K562 treated with DMSO at 1 percent for 4 hours (cell line): Measurements from ENCODE around the gene MYG1. TPM values are rescaled to one million over a fixed set of nuclear protein-coding genes. Genes with fewer than 3 reads are reported as not detected.

Experiments
- total RNA-seq: library from RNA; unstranded; fragments of 300-600 nt; gene quantifications from 2 replicates; pipeline ENCODE4 v1.2.3, GENCODE V29; 2022; ENCODE audit not compliant: insufficient read depth

The MYG1 gene
- 13.3 and 24.0 TPM in 2 replicates for total RNA-seq

GRCh38 chr12:53299454-53300180, at the start of gene MYG1:
Gene MYG1 (plus strand): TSS chr12:53299695. CDS start chr12:53299738, 43 bp downstream.

GRCh38 chr12:53267999-53268629, 31.4 kb upstream of the MYG1 start, which contains the start of gene ESPL1:
Gene ESPL1 (plus strand): TSS chr12:53268299. CDS start chr12:53268767, 468 bp downstream.

GRCh38 chr12:53295070-53295890, 4.2 kb upstream of the MYG1 start, which contains the start of gene PFDN5:
Gene PFDN5 (plus strand): TSS chr12:53295542. CDS start chr12:53295568, 26 bp downstream.

GRCh38 chr12:53336181-53336681, 36.7 kb downstream of the MYG1 start, which contains the start of gene SP7:
Gene SP7 (minus strand): TSS chr12:53336354. CDS start chr12:53335646, 708 bp downstream.

Other genes starting within 250 kb of the MYG1 start
- gene TNS2, start 249.6 kb upstream of the MYG1 start, total RNA-seq = 1.4 and 1.5 TPM in 2 replicates
- 9.6 and 12.4 TPM in 2 replicates for gene SPRYD3, start 220.3 kb upstream of the MYG1 start, total RNA-seq
- not detected in 2 replicates for gene IGFBP6, start 202.0 kb upstream of the MYG1 start, total RNA-seq
- not detected in 2 replicates for gene SOAT2, start 196.2 kb upstream of the MYG1 start, total RNA-seq
- gene ZNF740, start 119.0 kb upstream of the MYG1 start, total RNA-seq = 8.9 and 13.9 TPM in 2 replicates
- 2.3 and 8.1 TPM in 2 replicates for gene CSAD, start 118.8 kb upstream of the MYG1 start, total RNA-seq
- 1.5 and 2.8 TPM in 2 replicates for gene ITGB7, start 92.4 kb upstream of the MYG1 start, total RNA-seq
- 2.6 and 3.4 TPM in 2 replicates for gene RARG, start 67.5 kb upstream of the MYG1 start, total RNA-seq
- 29.5 and 30.5 TPM in 2 replicates for gene ESPL1, start 31.4 kb upstream of the MYG1 start, total RNA-seq
- gene PFDN5, start 4.2 kb upstream of the MYG1 start, total RNA-seq = 635 and 661 TPM in 2 replicates
- 64.3 and 78.2 TPM in 2 replicates for gene AAAS, start 21.9 kb downstream of the MYG1 start, total RNA-seq
- not detected in 2 replicates for gene SP7, start 36.7 kb downstream of the MYG1 start, total RNA-seq
- 19.0 and 23.3 TPM in 2 replicates for gene SP1, start 80.5 kb downstream of the MYG1 start, total RNA-seq
- gene AMHR2, start 124.2 kb downstream of the MYG1 start, total RNA-seq = 66.0 and 99.4 TPM in 2 replicates
- gene PRR13, start 142.0 kb downstream of the MYG1 start, total RNA-seq = 215 and 222 TPM in 2 replicates
- 906 and 938 TPM in 2 replicates for gene PCBP2, start 152.4 kb downstream of the MYG1 start, total RNA-seq
- 6.0 and 8.7 TPM in 2 replicates for gene MAP3K12, start 199.8 kb downstream of the MYG1 start, total RNA-seq
- gene TARBP2, start 201.6 kb downstream of the MYG1 start, total RNA-seq = 55.5 and 59.8 TPM in 2 replicates
- gene NPFF, start 207.8 kb downstream of the MYG1 start, total RNA-seq = not detected in 2 replicates